Measurements from ENCODE around the gene GREM1. TPM values are rescaled to one million over a fixed set of nuclear protein-coding genes. Genes with fewer than 3 reads are reported as not detected.

GREM1 gene
- total RNA-seq, 1 donor from 2014 or later, result 3.7 TPM

- DNase-seq (ENCODE audit: low read depth), result no peak
- FAIRE-seq, result no peak
- Histone ChIP-seq H3K36me3 (ENCODE audit: control insufficient read depth, insufficient read depth, low read length) (no peaks in the 10 kb centered on the region), H3K4me3 (ENCODE audit: low read depth, low read length) (no peak overlapping the region), H3K27me3 (ENCODE audit: control insufficient read depth, insufficient read depth, low read length) (no peaks in the 10 kb centered on the region)
- no peak for TF ChIP-seq CTCF (IDR thresholded peaks at IDR 0.05; ENCODE audit: insufficient read depth, low read length, severe bottlenecking)
These were observed 49.4 kb downstream of the GREM1 start for GRCh38 chr15:32767236-32767635.

- Histone ChIP-seq H3K36me3 (ENCODE audit: control insufficient read depth, insufficient read depth, low read length) (no peaks in the 10 kb centered on the region), H3K4me3 (ENCODE audit: low read depth, low read length) (no peak overlapping the region), H3K27me3 (ENCODE audit: control insufficient read depth, insufficient read depth, low read length) (no peaks in the 10 kb centered on the region)
- FAIRE-seq, result no peak
- TF ChIP-seq CTCF (IDR thresholded peaks at IDR 0.05; ENCODE audit: insufficient read depth, low read length, severe bottlenecking), result no peak
- DNase-seq (ENCODE audit: low read depth), result peak; percentile 39
These were observed 56.2 kb downstream of the GREM1 start for GRCh38 chr15:32774022-32774421.

- peak; percentile 43 for FAIRE-seq
- TF ChIP-seq CTCF (IDR thresholded peaks at IDR 0.05; ENCODE audit: insufficient read depth, low read length, severe bottlenecking), result no peak
- Histone ChIP-seq H3K4me3 (ENCODE audit: low read depth, low read length) (no peak overlapping the region), H3K36me3 (ENCODE audit: control insufficient read depth, insufficient read depth, low read length) (no peaks in the 10 kb centered on the region), H3K27me3 (ENCODE audit: control insufficient read depth, insufficient read depth, low read length) (no peaks in the 10 kb centered on the region)
- DNase-seq (ENCODE audit: low read depth), result no peak
These were observed 57.3 kb downstream of the GREM1 start for GRCh38 chr15:32775103-32775502.

GRCh38 chr15:32778391-32779176 is 60.8 kb downstream of the GREM1 start:
- no peaks in the 10 kb centered on the region for H3K36me3 ChIP-seq (ENCODE audit: control insufficient read depth, insufficient read depth, low read length)
- FAIRE-seq, result no peak
- no peak for DNase-seq (ENCODE audit: low read depth)
- H3K4me3 ChIP-seq (ENCODE audit: low read depth, low read length), result no peak overlapping the region
- TF ChIP-seq CTCF (IDR thresholded peaks at IDR 0.05; ENCODE audit: insufficient read depth, low read length, severe bottlenecking), result no peak
- H3K27me3 ChIP-seq (ENCODE audit: control insufficient read depth, insufficient read depth, low read length), result no peaks in the 10 kb centered on the region

GRCh38 chr15:32781781-32782180 is 64.0 kb downstream of the GREM1 start:
- no peaks in the 10 kb centered on the region for H3K27me3 ChIP-seq (ENCODE audit: control insufficient read depth, insufficient read depth, low read length)
- TF ChIP-seq CTCF (IDR thresholded peaks at IDR 0.05; ENCODE audit: insufficient read depth, low read length, severe bottlenecking), result no peak
- no peak for FAIRE-seq
- H3K4me3 ChIP-seq (ENCODE audit: low read depth, low read length), result no peak overlapping the region
- DNase-seq (ENCODE audit: low read depth), result peak; percentile 23
- H3K36me3 ChIP-seq (ENCODE audit: control insufficient read depth, insufficient read depth, low read length), result no peaks in the 10 kb centered on the region

GRCh38 chr15:32784581-32784980 is 66.8 kb downstream of the GREM1 start:
- DNase-seq (ENCODE audit: low read depth) (peak; percentile 29), FAIRE-seq (no peak)
- no peaks in the 10 kb centered on the region for H3K27me3 ChIP-seq (ENCODE audit: control insufficient read depth, insufficient read depth, low read length)
- no peak for TF ChIP-seq CTCF (IDR thresholded peaks at IDR 0.05; ENCODE audit: insufficient read depth, low read length, severe bottlenecking)
- H3K4me3 ChIP-seq (ENCODE audit: low read depth, low read length), result no peak overlapping the region
- H3K36me3 ChIP-seq (ENCODE audit: control insufficient read depth, insufficient read depth, low read length), result no peaks in the 10 kb centered on the region
